Neural cell (in vitro differentiated cells): ENCODE data around the gene IDUA. TPM values are rescaled to one million over a fixed set of nuclear protein-coding genes. Genes with fewer than 3 reads are reported as not detected.

Experiments
- H2AFZ ChIP-seq: fragments of 200-600, 300-800 bp; sonication (generic), shearing (Covaris generic); 2 replicates; pipeline ENCODE4 v1.6.0; 2014; ENCODE audit warnings: low read depth, mild to moderate bottlenecking, antibody characterized with exemption, low read length, moderate library complexity
- H3F3A ChIP-seq: fragments of 200-600 bp; shearing (Covaris generic); 2 replicates; pipeline ENCODE4 v1.6.1; 2016; ENCODE audit warnings: mild to moderate bottlenecking, moderate library complexity, mixed read lengths, antibody characterized with exemption, low read length; ENCODE audit not compliant: insufficient read depth, poor library complexity, severe bottlenecking
- H3K27ac ChIP-seq: fragments of 200-600, 300-800 bp; sonication (generic), shearing (Covaris generic); 2 replicates; pipeline ENCODE4 v1.5.1; 2014; ENCODE audit warnings: mild to moderate bottlenecking, low read length, moderate library complexity
- H3K27me3 ChIP-seq: fragments of 300-800, 200-600 bp; sonication (generic), shearing (Covaris generic); 2 replicates; pipeline ENCODE4 v1.6.0; 2014; ENCODE audit warnings: mild to moderate bottlenecking, low read depth, low read length, moderate library complexity; ENCODE audit not compliant: insufficient read depth
- H3K36me3 ChIP-seq: fragments of 300-800, 200-600 bp; sonication (generic), shearing (Covaris generic); 2 replicates; pipeline ENCODE4 v1.5.1; 2014; ENCODE audit warnings: mild to moderate bottlenecking, antibody characterized with exemption, low read length, moderate library complexity; ENCODE audit not compliant: insufficient read depth
- H3K4me2 ChIP-seq: fragments of 300-800, 200-600 bp; sonication (generic), shearing (Covaris generic); 2 replicates; pipeline ENCODE4 v1.6.0; 2014; ENCODE audit warnings: mild to moderate bottlenecking, low read length
- H3K4me3 ChIP-seq: fragments of 300-800, 200-600 bp; sonication (generic), shearing (Covaris generic); 2 replicates; pipeline ENCODE4 v1.5.1; 2014; ENCODE audit warnings: mild to moderate bottlenecking, low read length, moderate library complexity
- H3K79me2 ChIP-seq: fragments of 200-600 bp; shearing (Covaris generic); replicated peaks from 2 replicates; pipeline ENCODE4 v1.6.0; 2014; ENCODE audit warnings: mild to moderate bottlenecking, low read length, moderate library complexity; ENCODE audit not compliant: insufficient read depth
- H3K9ac ChIP-seq: fragments of 300-800, 200-600 bp; sonication (generic), shearing (Covaris generic); 2 replicates; pipeline ENCODE4 v1.6.1; 2016; ENCODE audit warnings: mild to moderate bottlenecking, low read length, mixed read lengths
- H3K9me2 ChIP-seq: fragments of 200-600 bp; shearing (Covaris generic); 2 replicates; pipeline ENCODE4 v1.6.1; 2016; ENCODE audit warnings: mild to moderate bottlenecking, low read length, mixed read lengths; ENCODE audit not compliant: insufficient read depth
- H3K9me3 ChIP-seq: fragments of 200-600, 300-800 bp; sonication (generic), shearing (Covaris generic); 2 replicates; pipeline ENCODE4 v1.6.1; 2016; ENCODE audit warnings: mild to moderate bottlenecking, mixed run types, low read length, moderate library complexity, mixed read lengths
- H4K20me1 ChIP-seq: fragments of 200-600 bp; shearing (Covaris generic); 2 replicates; pipeline ENCODE4 v1.6.1; 2016; ENCODE audit warnings: mild to moderate bottlenecking, mixed run types; ENCODE audit not compliant: insufficient read depth
- CTCF ChIP-seq: fragments of 450-650 bp; IDR thresholded peaks from 2 replicates; pipeline ENCODE4 v1.5.1; 2014; ENCODE audit warnings: antibody characterized with exemption, mild to moderate bottlenecking, moderate library complexity; ENCODE audit not compliant: poor library complexity, severe bottlenecking
- EP300 ChIP-seq: fragments of 450-650 bp; conservative IDR thresholded peaks from 2 replicates; pipeline ENCODE4 v1.6.1; 2014; ENCODE audit warnings: antibody characterized with exemption, mild to moderate bottlenecking, moderate library complexity; ENCODE audit not compliant: poor library complexity, severe bottlenecking
- EZH2 ChIP-seq: fragments of 200-600, 300-800 bp; shearing (Covaris generic), sonication (generic); IDR thresholded peaks from 2 replicates; pipeline ENCODE4 v1.6.1; 2014; ENCODE audit warnings: antibody characterized with exemption, low read length, borderline replicate concordance, mild to moderate bottlenecking; ENCODE audit not compliant: insufficient read depth, poor library complexity, severe bottlenecking
- MXI1 ChIP-seq: fragments of 450-650 bp; conservative IDR thresholded peaks from 2 replicates; pipeline ENCODE4 v1.6.1; 2014; ENCODE audit warnings: antibody characterized with exemption, mild to moderate bottlenecking; ENCODE audit not compliant: poor library complexity, severe bottlenecking
- POLR2AphosphoS5 ChIP-seq: IDR thresholded peaks from 2 replicates; pipeline ENCODE4 v1.6.1; 2012
- RAD21 ChIP-seq: fragments of 450-650 bp; conservative IDR thresholded peaks from 2 replicates; pipeline ENCODE4 v1.6.1; 2014; ENCODE audit warnings: antibody characterized with exemption, mild to moderate bottlenecking, moderate library complexity
- SMC3 ChIP-seq: fragments of 450-650 bp; conservative IDR thresholded peaks from 2 replicates; pipeline ENCODE4 v1.6.1; 2014; ENCODE audit warnings: antibody characterized with exemption, mild to moderate bottlenecking, moderate library complexity; ENCODE audit not compliant: poor library complexity
- TAF1 ChIP-seq: IDR thresholded peaks from 2 replicates; pipeline ENCODE4 v1.6.1; 2012; ENCODE audit warnings: low read depth
- polyA plus RNA-seq: library from polyadenylated mRNA; depleted of rRNA; stranded (reverse); fragments of >200 nt; gene quantifications from 2 replicates; pipeline ENCODE4 v1.2.3, GENCODE V29; 2014
- TF ChIP-seq, protein P1 (sequence below): IDR thresholded peaks from 2 replicates; pipeline ENCODE4 v1.6.1; 2012; ENCODE audit warnings: borderline replicate concordance

The IDUA gene
- polyA plus RNA-seq, 1 donor from 2014 or later, result 12.7 TPM

- Histone ChIP-seq H3K9me2 (no peaks in the 10 kb centered on the region), H3F3A (no peaks in the 10 kb centered on the region), H3K79me2 (peaks cover 4% of the 10 kb centered on the region), H3K4me2 (no peak overlapping the region), H3K27ac (no peak overlapping the region), H3K27me3 (no peaks in the 10 kb centered on the region), H3K9me3 (no peaks in the 10 kb centered on the region), H3K36me3 (no peaks in the 10 kb centered on the region), H2AFZ (no peak overlapping the region), H3K9ac (no peak overlapping the region), H3K4me3 (no peak overlapping the region), H4K20me1 (no peaks in the 10 kb centered on the region)
- TF ChIP-seq TAF1 (no peak), EP300 (no peak), CTCF (no peak), MXI1 (no peak), POLR2AphosphoS5 (no peak), SMC3 (no peak), EZH2 (no peak), RAD21 (no peak)
- TF ChIP-seq, protein P1, sequence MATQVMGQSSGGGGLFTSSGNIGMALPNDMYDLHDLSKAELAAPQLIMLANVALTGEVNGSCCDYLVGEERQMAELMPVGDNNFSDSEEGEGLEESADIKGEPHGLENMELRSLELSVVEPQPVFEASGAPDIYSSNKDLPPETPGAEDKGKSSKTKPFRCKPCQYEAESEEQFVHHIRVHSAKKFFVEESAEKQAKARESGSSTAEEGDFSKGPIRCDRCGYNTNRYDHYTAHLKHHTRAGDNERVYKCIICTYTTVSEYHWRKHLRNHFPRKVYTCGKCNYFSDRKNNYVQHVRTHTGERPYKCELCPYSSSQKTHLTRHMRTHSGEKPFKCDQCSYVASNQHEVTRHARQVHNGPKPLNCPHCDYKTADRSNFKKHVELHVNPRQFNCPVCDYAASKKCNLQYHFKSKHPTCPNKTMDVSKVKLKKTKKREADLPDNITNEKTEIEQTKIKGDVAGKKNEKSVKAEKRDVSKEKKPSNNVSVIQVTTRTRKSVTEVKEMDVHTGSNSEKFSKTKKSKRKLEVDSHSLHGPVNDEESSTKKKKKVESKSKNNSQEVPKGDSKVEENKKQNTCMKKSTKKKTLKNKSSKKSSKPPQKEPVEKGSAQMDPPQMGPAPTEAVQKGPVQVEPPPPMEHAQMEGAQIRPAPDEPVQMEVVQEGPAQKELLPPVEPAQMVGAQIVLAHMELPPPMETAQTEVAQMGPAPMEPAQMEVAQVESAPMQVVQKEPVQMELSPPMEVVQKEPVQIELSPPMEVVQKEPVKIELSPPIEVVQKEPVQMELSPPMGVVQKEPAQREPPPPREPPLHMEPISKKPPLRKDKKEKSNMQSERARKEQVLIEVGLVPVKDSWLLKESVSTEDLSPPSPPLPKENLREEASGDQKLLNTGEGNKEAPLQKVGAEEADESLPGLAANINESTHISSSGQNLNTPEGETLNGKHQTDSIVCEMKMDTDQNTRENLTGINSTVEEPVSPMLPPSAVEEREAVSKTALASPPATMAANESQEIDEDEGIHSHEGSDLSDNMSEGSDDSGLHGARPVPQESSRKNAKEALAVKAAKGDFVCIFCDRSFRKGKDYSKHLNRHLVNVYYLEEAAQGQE, result no peak
Measured at GRCh38 chr4:1018147-1019020, 31.5 kb downstream of the IDUA start.

- H3F3A ChIP-seq, result no peaks in the 10 kb centered on the region
- no peak overlapping the region for H2AFZ ChIP-seq
- H3K27ac ChIP-seq, result no peak overlapping the region
- H3K4me2 ChIP-seq, result no peak overlapping the region
- TF ChIP-seq POLR2AphosphoS5 (no peak), SMC3 (no peak), CTCF (no peak), RAD21 (no peak), TAF1 (no peak), EP300 (no peak)
- TF ChIP-seq, protein P1, result no peak
- no peaks in the 10 kb centered on the region for H3K36me3 ChIP-seq
- H3K9me3 ChIP-seq, result no peaks in the 10 kb centered on the region
- H3K27me3 ChIP-seq, result no peaks in the 10 kb centered on the region
- H3K4me3 ChIP-seq, result no peak overlapping the region
- no peak overlapping the region for H3K9ac ChIP-seq
- H3K9me2 ChIP-seq, result no peaks in the 10 kb centered on the region
- H3K79me2 ChIP-seq, result peaks cover 4% of the 10 kb centered on the region
- H4K20me1 ChIP-seq, result no peaks in the 10 kb centered on the region
Measured at GRCh38 chr4:1019320-1019719, 32.5 kb downstream of the IDUA start.
